Keratinocyte (primary cell): ENCODE data around the gene LRRC51. TPM values are rescaled to one million over a fixed set of nuclear protein-coding genes. Genes with fewer than 3 reads are reported as not detected.

ENCODE experiments used
- DNase-seq: peaks from one replicate; pipeline ENCODE4 v3.0.0-alpha.2; 2011; ENCODE audit warnings: low read depth, missing footprints, low spot score
- FAIRE-seq: peaks from 2 replicates; lab custom pipeline; 2011; peaks lifted over from hg19 to GRCh38; lab: Jason Lieb, UNC
- H2AFZ ChIP-seq: 2 replicates; pipeline ENCODE4 v1.6.0; 2012; ENCODE audit warnings: low read length, control low read depth, inconsistent platforms; ENCODE audit not compliant: control insufficient read depth
- H3K27ac ChIP-seq: 2 replicates; pipeline ENCODE4 v1.5.1; 2011; ENCODE audit warnings: low read length; ENCODE audit not compliant: control insufficient read depth, insufficient read depth
- H3K27me3 ChIP-seq: 3 replicates; pipeline ENCODE4 v1.6.0; 2011; ENCODE audit warnings: low read length; ENCODE audit not compliant: control insufficient read depth, insufficient read depth; ENCODE audit errors: extremely low read depth
- H3K36me3 ChIP-seq, 2 experiments: 2 replicates in 1 of 2; 3 replicates in 1 of 2; pipeline ENCODE4 v1.5.1; 2011; ENCODE audit warnings: low read length in 2 of 2, mild to moderate bottlenecking in 1 of 2; ENCODE audit not compliant: control insufficient read depth in 2 of 2, insufficient read depth in 2 of 2; ENCODE audit errors: extremely low read depth in 1 of 2
- H3K4me1 ChIP-seq: 3 replicates; pipeline ENCODE4 v1.5.1; 2011; ENCODE audit warnings: low read length; ENCODE audit not compliant: control insufficient read depth, insufficient read depth; ENCODE audit errors: extremely low read depth
- H3K4me2 ChIP-seq: 3 replicates; pipeline ENCODE4 v1.6.0; 2011; ENCODE audit warnings: low read depth, low read length; ENCODE audit not compliant: control insufficient read depth, insufficient read depth; ENCODE audit errors: extremely low read depth
- H3K4me3 ChIP-seq, 3 experiments: fragments of 200-600 bp in 1 of 3; sonication (generic) in 1 of 3; 2 replicates in 2 of 3; 3 replicates in 1 of 3; pipeline ENCODE4 v1.5.1; 2011 to 2016; ENCODE audit warnings: low read length in 3 of 3, mild to moderate bottlenecking in 3 of 3, control low read depth in 2 of 3, inconsistent platforms in 1 of 3, low read depth in 1 of 3, mixed read lengths in 1 of 3, mixed run types in 1 of 3, moderate library complexity in 1 of 3; ENCODE audit not compliant: control insufficient read depth in 2 of 3, insufficient read depth in 2 of 3; ENCODE audit errors: extremely low read depth in 1 of 3
- H3K79me2 ChIP-seq: 2 replicates; pipeline ENCODE4 v1.6.0; 2012; ENCODE audit warnings: low read length; ENCODE audit not compliant: control insufficient read depth, insufficient read depth
- H3K9ac ChIP-seq: 3 replicates; pipeline ENCODE4 v1.6.0; 2011; ENCODE audit warnings: low read length; ENCODE audit not compliant: control insufficient read depth, insufficient read depth; ENCODE audit errors: extremely low read depth
- H3K9me1 ChIP-seq: 3 replicates; pipeline ENCODE4 v1.6.0; 2011; ENCODE audit warnings: low read length; ENCODE audit not compliant: control insufficient read depth, insufficient read depth; ENCODE audit errors: extremely low read depth
- H3K9me3 ChIP-seq: 2 replicates; pipeline ENCODE4 v1.5.1; 2012; ENCODE audit warnings: low read depth, low read length; ENCODE audit not compliant: control insufficient read depth
- H4K20me1 ChIP-seq: 3 replicates; pipeline ENCODE4 v1.6.0; 2011; ENCODE audit warnings: low read length; ENCODE audit not compliant: control insufficient read depth, insufficient read depth; ENCODE audit errors: extremely low read depth
- CTCF ChIP-seq, 3 experiments: IDR thresholded peaks in 1 of 3; conservative IDR thresholded peaks in 1 of 3; optimal IDR thresholded peaks in 1 of 3; 2 replicates in 2 of 3; 3 replicates in 1 of 3; pipeline versions ENCODE3 to v1.5.1; 2011; ENCODE audit warnings: low read length in 3 of 3, mild to moderate bottlenecking in 3 of 3, moderate library complexity in 2 of 3, control low read depth in 1 of 3, inconsistent platforms in 1 of 3; ENCODE audit not compliant: insufficient read depth in 2 of 3; ENCODE audit errors: extremely low read depth in 1 of 3
- EZH2 ChIP-seq: IDR thresholded peaks from one replicate; pipeline ENCODE4 v1.6.1; 2012; ENCODE audit warnings: inconsistent platforms, mild to moderate bottlenecking, low read length, moderate library complexity
- dilution Hi-C: fragments of 300-500 bp; cut with MboI; formaldehyde crosslinking; loops from one replicate; pipeline ENCODE4 v1.7.0; 2020; ENCODE audit warnings: low sequenced_read_pairs; ENCODE audit not compliant: extremely low pct_ligation_motif_present
- polyA plus RNA-seq, 5 experiments: library from polyadenylated mRNA; depleted of rRNA in 3 of 5; stranded (reverse) in 3 of 5; stranded (forward) in 1 of 5; unstranded in 1 of 5; fragments of >200 nt; gene quantifications; 1 replicate in 1 of 5; 2 replicates in 3 of 5; 3 replicates in 1 of 5; pipeline versions ENCODE4 v1.2.1 to v1.2.3, GENCODE V29; 2011 to 2012; ENCODE audit warnings: missing spikeins in 2 of 5, low read depth in 1 of 5, low replicate concordance in 1 of 5

LRRC51 gene
- polyA plus RNA-seq, 1 donor (not counting 4 experiments of a cell fraction or from before 2014, with no cell fraction given) = 5.2 TPM

GRCh38 chr11:72078477-72078876 is 2.2 kb upstream of the LRRC51 start:
- Histone ChIP-seq H3K79me2 (peaks cover 60% of the 10 kb centered on the region), H3K4me3 (peak overlapping the region; percentile 73 to 94 (median 94)), H2AFZ (peak overlapping the region; percentile 12), H3K9ac (peak overlapping the region; percentile 87), H3K36me3 (no peaks in the 10 kb centered on the region), H3K4me2 (peak overlapping the region; percentile 97), H3K27me3 (no peaks in the 10 kb centered on the region), H3K4me1 (peaks cover 35% of the 10 kb centered on the region), H4K20me1 (no peaks in the 10 kb centered on the region), H3K9me3 (no peaks in the 10 kb centered on the region), H3K9me1 (no peaks in the 10 kb centered on the region), H3K27ac (peak overlapping the region; percentile 87)
- dilution Hi-C loops = no loop called here
- TF ChIP-seq CTCF (optimal IDR thresholded peaks at IDR 0.05 in 1 of 3, IDR thresholded peaks at IDR 0.05 in 1 of 3, conservative IDR thresholded peaks at IDR 0.05 in 1 of 3; ENCODE audit: extremely low read depth in 1 of 3, insufficient read depth in 2 of 3, low read length in 3 of 3) (no peak), EZH2 (no peak)
- DNase-seq (no peak), FAIRE-seq (no peak)

GRCh38 chr11:72079819-72080325 is 778 bp upstream of the LRRC51 start:
- Histone ChIP-seq H2AFZ (peak overlapping the region; percentile 33), H3K4me2 (peak overlapping the region; percentile 97), H3K9ac (peak overlapping the region; percentile 87), H3K79me2 (peaks cover 50% of the 10 kb centered on the region), H3K4me3 (peak overlapping the region; percentile 73 to 94 (median 94)), H4K20me1 (no peaks in the 10 kb centered on the region), H3K9me1 (no peaks in the 10 kb centered on the region), H3K27ac (peak overlapping the region; percentile 87), H3K9me3 (no peaks in the 10 kb centered on the region), H3K36me3 (no peaks in the 10 kb centered on the region), H3K27me3 (no peaks in the 10 kb centered on the region), H3K4me1 (peaks cover 48% of the 10 kb centered on the region)
- no peak for TF ChIP-seq EZH2
- DNase-seq (no peak), FAIRE-seq (no peak)
- dilution Hi-C loops = no loop called here

GRCh38 chr11:72081184-72081644 is 564 bp downstream of the LRRC51 start:
- H3K9me3 ChIP-seq = no peaks in the 10 kb centered on the region
- peaks cover 51% of the 10 kb centered on the region for H3K4me1 ChIP-seq
- H3K79me2 ChIP-seq = peaks cover 37% of the 10 kb centered on the region
- dilution Hi-C loops = no loop called here
- no peaks in the 10 kb centered on the region for H3K36me3 ChIP-seq
- DNase-seq (no peak), FAIRE-seq (no peak)
- H3K4me3 ChIP-seq = peak overlapping the region; percentile 62 to 73 (median 70)
- H3K9me1 ChIP-seq = no peaks in the 10 kb centered on the region
- TF ChIP-seq CTCF (optimal IDR thresholded peaks at IDR 0.05 in 1 of 3, IDR thresholded peaks at IDR 0.05 in 1 of 3, conservative IDR thresholded peaks at IDR 0.05 in 1 of 3; ENCODE audit: extremely low read depth in 1 of 3, insufficient read depth in 2 of 3, low read length in 3 of 3) (no peak), EZH2 (no peak)
- H3K9ac ChIP-seq = peak overlapping the region; percentile 76
- no peaks in the 10 kb centered on the region for H3K27me3 ChIP-seq
- H3K4me2 ChIP-seq = peak overlapping the region; percentile 89
- H4K20me1 ChIP-seq = no peaks in the 10 kb centered on the region
- peak overlapping the region; percentile 96 for H2AFZ ChIP-seq
- H3K27ac ChIP-seq = peak overlapping the region; percentile 90
